Activated CD8-positive, alpha-beta memory T cell treated with anti-CD3 and anti-CD28 coated beads for 4 hours (primary cell): ENCODE results near the gene LYPD5.
A peak's percentile ranks its signal among the peaks of the same experiment; 100 is the strongest.
"Not testable (repeated sequence)": the region's sequence is repeated elsewhere in the genome, so short reads cannot be mapped to it uniquely, and the experiment has no call there.

Experiments
- DNase-seq, 2 donors: peaks; one replicate each; pipeline ENCODE4 v3.0.0-alpha.2; 2020; ENCODE audit warnings: low read depth in 2 of 2

LYPD5 gene

DNA sequence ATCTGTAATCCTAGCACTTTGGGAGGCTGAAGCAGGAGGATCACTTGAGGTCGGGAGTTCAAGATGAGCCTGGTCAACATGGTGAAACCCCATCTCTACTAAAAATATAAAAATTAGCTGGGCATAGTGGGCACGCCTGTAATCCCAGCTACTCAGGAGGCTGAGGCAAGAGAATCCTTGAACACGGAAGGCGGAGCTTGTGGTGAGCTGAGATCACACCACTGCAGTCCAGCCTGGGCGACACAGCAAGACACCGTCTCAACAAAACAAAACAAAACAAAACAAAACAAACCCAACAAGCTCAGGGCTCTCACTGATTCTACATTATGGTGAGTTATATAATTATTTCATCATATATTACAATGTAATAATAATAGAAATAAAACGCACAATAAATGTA lies 4.2 kb upstream of the LYPD5 start:
- DNase-seq, result not testable (repeated sequence)

DNA sequence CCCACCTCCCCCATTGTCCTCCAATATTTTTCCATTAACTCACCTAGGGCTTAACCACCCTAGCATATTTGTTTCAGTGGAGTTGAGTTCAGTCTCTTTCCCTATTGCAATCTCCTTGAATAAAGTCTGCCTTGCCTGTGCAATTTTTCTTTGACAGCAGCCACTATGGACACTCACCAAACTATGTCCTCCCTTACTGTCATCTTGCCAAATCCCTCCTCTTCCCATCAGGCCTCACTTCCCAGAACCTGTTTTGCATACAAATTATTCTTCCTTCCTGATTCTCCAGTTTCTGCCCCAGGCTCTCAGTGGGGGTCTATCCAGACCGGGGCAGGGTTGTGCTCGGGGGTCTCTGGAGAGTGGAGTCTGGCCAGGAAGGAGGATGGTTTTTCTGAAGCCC lies 2.2 kb upstream of the LYPD5 start:
- no peak for DNase-seq

GRCh38 chr19:43799502-43800142 lies 2.6 kb downstream of the LYPD5 start:
- DNase-seq, result no peak

DNA sequence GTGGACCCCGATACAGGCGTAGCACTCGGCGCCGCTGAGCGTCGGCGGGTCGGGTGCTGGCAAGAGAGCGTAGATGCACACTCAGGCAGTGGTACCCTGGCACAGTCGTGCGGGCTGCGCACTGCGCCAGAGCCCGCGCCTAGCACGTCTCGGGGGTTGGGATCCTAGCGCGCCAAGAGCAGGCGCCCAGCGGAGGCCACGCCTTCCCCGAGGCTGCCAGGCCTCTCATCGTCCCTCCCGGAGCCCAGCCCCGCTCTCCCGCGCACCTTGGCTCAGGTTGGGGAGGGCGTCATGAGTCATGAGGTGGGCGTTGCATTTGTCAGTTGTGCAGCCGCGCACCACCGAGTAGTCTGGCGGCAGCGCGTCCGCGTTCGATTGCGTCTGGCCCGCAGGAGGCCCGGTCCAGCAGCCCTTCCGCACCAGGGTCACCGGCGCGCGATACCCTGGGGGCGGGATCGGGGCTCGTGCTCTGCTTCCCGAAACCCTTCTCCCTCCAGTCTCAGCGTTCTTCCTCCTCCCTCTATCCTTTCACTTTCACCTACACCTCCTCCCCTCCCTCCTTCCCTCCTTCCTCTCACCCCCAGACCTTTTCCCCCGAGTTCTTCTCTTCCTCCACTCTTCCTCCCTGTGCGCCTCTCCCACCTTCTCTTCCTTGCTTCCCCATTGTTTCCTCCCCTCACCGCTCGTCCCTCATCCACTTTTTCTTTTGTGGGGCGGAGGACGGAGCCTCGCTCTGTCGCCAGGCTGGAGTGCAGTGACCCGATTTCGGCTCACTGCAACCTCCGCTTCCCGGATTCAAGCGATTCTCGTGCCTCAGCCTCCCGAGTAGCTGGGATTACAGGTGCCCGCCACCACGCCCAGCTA lies 3.5 kb downstream of the LYPD5 start:
- peak; percentile 52 to 72 for DNase-seq

DNA sequence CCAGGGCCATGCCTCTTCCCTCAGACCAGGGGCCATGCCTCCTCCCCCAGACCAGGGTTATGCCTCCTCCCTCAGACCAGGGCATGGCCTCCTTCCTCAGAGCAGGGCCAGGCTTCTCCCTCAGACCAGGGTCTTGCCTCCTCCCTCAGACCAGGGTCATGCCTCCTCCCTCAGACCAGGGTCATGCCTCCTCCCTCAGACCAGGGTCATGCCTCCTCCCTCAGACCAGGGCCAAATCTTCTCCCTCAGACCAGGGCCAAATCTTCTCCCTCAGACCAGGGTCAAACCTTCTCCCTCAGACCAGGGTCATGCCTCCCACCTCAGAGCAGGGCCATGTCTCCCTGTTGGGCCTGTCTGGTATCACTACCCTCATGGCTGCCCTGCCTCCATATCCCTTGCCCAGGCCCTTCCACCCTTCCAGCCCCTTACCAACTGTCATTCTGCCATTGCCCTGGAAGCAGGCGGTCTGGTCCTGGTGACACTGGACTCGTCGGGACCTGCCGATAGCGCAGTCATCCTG lies 4.2 kb downstream of the LYPD5 start:
- no peak for DNase-seq

- DNase-seq, result no peak
Measured at GRCh38 chr19:43797556-43797955, 4.7 kb downstream of the LYPD5 start.

DNA sequence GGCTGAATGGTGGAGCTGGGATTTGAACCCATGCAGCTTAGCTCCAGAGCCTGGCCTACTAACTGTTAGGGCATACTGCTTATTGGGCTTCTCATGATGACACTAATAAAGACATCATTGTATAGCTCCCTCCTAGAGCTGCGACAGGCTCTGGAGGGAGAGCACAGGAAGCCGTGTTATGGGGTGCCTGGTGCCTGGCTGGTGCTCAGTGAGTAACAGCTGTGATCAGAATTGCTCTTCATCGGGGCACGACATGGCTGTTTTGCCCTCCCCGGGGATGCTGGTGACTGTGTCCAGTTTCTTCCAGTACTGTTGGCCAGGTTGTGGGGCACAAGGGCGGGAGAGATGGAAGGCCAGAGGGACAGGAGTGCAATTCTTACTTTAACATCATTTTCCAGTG lies 5.1 kb downstream of the LYPD5 start:
- no peak for DNase-seq

GRCh38 chr19:43790587-43790986 lies 11.7 kb downstream of the LYPD5 start:
- DNase-seq, result no peak

- no peak for DNase-seq
Measured at GRCh38 chr19:43789029-43789428, 13.2 kb downstream of the LYPD5 start.

DNA sequence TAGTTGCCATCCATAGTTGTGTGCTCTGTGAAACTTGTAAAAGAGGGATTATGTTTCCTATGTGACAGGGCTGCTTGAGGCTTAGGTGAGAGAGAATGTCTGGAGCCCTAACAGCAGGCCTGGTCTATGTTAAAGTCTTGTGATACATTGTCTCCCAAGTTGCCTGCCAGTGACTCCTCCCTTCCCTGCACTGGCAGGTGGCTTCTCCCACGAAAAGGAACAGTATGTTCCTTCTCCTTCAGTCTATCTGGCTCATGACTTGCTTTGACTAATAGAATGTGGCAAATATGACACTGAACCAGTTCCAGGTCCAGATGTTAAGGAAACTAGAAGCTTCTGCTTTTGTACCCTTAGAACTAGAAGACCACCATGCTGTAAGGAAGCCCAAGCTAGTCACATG lies 15.6 kb downstream of the LYPD5 start:
- no peak for DNase-seq

DNA sequence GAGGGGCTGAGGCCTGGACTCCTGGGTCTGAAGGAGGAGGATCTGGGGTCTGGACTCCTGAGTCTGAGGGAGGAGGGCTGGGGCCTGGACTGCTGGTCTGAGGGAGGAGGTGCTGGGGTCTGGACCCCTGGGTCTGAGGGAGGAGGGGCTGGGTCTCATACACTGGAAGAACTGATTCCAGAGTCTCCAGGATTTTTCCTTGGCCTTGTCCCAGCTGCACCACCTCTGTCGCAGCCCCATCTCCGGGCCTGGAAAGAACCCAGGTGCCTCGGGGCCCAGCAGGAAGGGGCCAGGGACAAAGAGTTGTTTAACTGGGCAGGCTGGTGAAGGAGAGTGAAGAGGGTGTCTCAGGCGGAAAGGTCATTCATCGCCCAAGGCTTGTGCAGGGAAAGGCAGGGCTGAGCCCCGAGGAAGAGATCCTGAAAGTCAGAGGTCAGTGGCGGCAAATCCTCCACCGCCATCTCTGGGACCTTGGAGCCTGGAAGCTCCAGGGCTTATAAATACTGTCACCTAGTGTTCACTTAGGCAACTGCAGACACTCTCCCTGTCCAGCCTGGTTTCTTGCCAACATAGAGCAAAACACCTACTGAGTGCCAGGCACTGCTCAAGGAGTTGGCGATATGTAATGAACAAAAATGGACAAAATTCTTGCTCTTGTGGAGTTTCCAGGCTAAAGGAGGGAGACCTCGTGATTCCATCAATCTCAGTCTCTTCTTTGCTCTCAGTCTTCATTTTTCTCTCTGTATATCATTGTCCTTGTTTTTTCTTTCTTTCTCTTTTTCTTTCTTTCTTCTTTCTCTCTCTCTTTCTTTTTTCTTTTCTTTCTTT lies 17.1 kb downstream of the LYPD5 start:
- DNase-seq, result peak in 1 of 2 donors; percentile 17

DNA sequence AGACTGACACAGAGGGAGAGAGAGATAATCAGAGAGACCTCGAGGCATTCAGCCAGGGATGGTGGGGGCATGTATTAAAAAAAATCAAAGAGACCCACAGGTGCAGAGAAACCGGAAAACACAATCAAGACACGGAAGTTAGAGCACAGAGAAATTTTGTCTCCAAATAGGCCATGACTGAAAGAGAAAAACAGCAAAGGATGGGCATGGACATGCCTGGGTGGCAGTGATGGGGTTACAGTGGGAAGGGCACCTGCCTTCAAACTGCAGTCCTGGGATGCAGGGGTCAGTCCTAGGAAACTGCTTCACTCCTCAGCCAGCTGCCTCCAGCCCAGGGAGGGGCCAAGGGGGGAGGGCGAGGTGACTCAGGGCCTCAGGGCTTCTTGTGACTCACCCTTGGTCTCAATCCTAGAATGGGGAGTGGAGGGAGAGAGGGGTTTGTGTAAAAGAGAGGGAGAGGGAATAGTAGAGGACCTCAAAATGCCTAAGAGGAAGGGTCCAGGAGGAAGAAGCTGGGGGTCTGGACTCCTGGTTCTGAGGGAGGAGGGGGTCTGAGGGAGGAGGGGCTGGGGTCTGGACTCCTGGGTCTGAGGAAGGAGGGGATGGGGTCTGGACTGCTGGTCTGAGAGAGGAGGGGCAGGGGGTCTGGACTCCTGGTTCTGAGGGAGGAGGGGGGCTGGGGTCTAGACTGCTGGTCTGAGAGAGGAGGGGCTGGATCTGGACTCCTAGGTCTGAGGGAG lies 17.8 kb downstream of the LYPD5 start:
- DNase-seq, result peak; percentile 24 to 33

DNA sequence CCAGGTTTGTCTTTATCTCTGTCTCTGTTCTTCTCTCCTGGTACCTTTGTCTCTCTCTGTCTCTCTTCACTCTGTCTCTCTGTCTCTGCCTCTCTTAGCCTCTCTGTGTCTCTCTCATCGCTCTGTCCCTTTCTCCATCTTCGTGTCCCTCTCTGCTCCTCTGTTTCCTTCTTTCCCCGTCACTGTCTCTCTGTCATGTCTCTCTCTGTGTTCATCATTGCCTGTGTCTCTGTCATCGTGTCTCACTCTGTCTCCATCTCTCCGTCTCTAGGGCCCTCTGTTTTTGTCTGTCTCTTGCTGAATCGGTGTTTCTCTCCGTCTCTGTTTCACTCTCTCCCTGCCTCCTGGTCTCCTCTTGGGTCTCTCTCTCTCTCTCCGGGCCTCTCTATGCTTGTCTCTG lies 18.6 kb downstream of the LYPD5 start:
- no peak for DNase-seq

- no peak for DNase-seq
Measured at GRCh38 chr19:43782689-43783231, 19.5 kb downstream of the LYPD5 start.

DNA sequence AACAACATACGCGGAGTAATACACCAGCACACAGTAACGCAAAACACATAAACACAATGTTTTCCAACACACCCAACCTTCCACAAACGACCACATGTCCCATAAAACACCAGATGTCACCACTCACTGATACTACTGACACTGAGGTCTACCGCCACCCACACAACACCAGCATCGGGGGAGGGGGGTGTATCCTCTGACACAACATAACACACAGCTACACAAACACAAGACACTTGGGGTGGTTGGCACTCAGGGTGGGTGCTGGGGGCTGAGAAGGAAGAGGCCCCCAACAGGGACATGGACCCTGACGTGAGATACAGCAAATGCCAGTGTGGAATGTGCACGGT lies 20.0 kb downstream of the LYPD5 start:
- DNase-seq, result no peak

DNA sequence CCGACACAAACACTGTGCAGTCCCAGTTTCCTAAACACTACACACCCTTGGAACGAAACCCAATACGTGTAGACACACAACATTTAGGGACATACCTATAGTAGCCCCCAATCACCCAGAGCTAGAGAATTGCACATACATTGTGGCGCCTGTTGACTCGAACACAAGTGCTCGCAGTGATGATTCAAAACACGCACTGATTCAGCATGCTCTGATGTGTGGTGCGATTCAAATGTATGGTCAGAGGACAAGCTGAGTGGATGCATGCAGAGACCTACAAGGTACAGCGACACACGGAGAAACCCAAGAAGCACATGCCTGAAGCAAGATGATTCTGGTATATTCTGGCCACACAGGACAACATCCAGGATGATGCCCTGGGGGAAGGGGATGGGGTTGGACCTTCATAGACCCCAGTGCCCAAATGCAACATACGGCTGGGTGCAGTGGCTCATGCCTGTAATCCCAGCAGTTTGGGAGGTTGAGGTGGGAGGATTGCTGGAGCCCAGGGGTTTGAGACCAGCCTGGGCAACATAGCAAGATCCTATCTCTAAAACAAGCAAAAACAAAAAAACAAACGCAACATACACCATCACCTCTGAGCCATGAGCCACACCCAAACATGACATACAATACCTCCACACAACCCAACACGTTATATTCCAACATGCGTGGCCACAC lies 20.5 kb downstream of the LYPD5 start:
- no peak for DNase-seq

DNA sequence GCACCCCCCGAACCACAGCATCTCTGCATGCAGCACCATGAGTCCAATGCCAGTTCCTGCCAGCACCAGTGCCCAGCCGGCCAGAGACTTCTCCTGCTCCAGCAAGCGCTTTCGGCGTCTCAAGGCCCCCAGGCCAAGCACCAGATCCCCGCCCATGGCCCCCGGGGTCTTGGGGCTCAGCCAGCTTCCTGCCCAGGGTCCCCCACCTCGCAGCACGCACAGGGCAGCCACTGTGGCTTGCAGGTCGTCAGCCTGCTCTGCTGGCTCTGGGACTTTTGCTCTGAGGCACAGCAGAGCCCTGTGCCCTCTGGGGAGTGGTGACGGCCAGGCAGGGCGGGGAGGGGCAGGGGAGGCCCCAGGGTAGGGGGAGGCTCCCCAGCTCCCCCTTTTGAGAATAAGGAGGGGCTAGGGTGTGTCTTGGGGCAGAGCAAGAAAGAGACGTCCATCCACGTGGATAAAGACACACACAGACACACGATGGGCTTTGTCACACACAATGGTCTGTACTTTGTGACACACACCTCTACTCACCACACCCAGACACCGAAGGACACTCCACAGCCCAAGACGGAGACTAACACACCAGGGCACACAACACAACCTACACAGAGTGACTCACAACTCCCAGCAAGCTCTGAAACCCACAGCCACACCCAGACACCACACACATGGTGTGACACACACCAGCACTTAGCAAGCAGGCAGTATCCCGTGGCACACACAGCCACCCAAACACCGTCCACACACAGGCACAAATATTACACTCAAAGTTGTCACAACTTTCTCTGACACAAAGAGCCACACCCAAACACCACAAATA lies 21.3 kb downstream of the LYPD5 start, which contains the start of gene KCNN4:
Gene KCNN4 (minus strand): TSS at position 268 of the 820 bp plus-strand sequence. CDS start 112 bp downstream, at position 156.
- peak in 1 of 2 donors; percentile 54 for DNase-seq

GRCh38 chr19:43779820-43780219 lies 22.4 kb downstream of the LYPD5 start:
- DNase-seq, result no peak

- DNase-seq, result no peak
Measured at GRCh38 chr19:43779147-43779819, 23.0 kb downstream of the LYPD5 start.
